WTC11 (cell line): ENCODE data around the gene RASGRF2. TPM values are rescaled to one million over a fixed set of nuclear protein-coding genes. Genes with fewer than 3 reads are reported as not detected.
"Not testable (repeated sequence)": the region's sequence is repeated elsewhere in the genome, so short reads cannot be mapped to it uniquely, and the experiment has no call there.

ENCODE experiments used
- ATAC-seq: fragments of 200-7000 bp; cut with Tn5 transposase; 2 replicates; pipeline ENCODE4 v1.10.0; 2021; ENCODE audit warnings: mild to moderate bottlenecking, moderate library complexity
- CTCF ChIA-PET: fragments of 300-600 bp; sonication (Branson Sonifier 250); formaldehyde crosslinking; loops from one replicate; lab custom pipeline; 2021; ENCODE audit warnings: antibody characterized with exemption; lab: Charles Lee
- POLR2A ChIA-PET: fragments of 350-600 bp; sonication (Branson Sonifier 250); formaldehyde crosslinking; loops from one replicate; lab custom pipeline; 2021; ENCODE audit warnings: antibody characterized with exemption; lab: Charles Lee
- DNase-seq: peaks from one replicate; pipeline ENCODE4 v3.0.0; 2021; ENCODE audit warnings: low spot score
- H3K27ac Mint-ChIP-seq: 2 replicates; pipeline ENCODE4 v1.8.0; 2021; ENCODE audit warnings: mixed read lengths
- H3K27me3 Mint-ChIP-seq: 2 replicates; pipeline ENCODE4 v1.8.0; 2021; ENCODE audit warnings: low read depth, mild to moderate bottlenecking, moderate library complexity, mixed read lengths
- H3K36me3 Mint-ChIP-seq: 2 replicates; pipeline ENCODE4 v1.8.0; 2021; ENCODE audit warnings: mixed read lengths
- H3K4me1 Mint-ChIP-seq: 2 replicates; pipeline ENCODE4 v1.8.0; 2022; ENCODE audit warnings: mixed read lengths
- H3K4me3 Mint-ChIP-seq: 2 replicates; pipeline ENCODE4 v1.8.0; 2021; ENCODE audit warnings: mild to moderate bottlenecking, moderate library complexity, mixed read lengths
- H3K9me3 Mint-ChIP-seq: 2 replicates; pipeline ENCODE4 v1.8.0; 2021; ENCODE audit warnings: mixed read lengths
- ATF1 ChIP-seq: sonication (generic); formaldehyde crosslinking; IDR thresholded peaks from 2 replicates; pipeline ENCODE4 v1.8.1; 2023; ENCODE audit warnings: mild to moderate bottlenecking, moderate library complexity, missing genetic modification reagents
- CTCF ChIP-seq: fragments of 200-600 bp; IDR thresholded peaks from 2 replicates; pipeline ENCODE4 v1.8.0; 2022; ENCODE audit warnings: antibody characterized with exemption
- ERG ChIP-seq: fragments of 250-450 bp; sonication (Bioruptor Pico); IDR thresholded peaks from 2 replicates; pipeline ENCODE4 v1.8.0; 2021; ENCODE audit warnings: mild to moderate bottlenecking
- NFYB ChIP-seq: sonication (generic); formaldehyde crosslinking; conservative IDR thresholded peaks from 2 replicates; pipeline ENCODE4 v1.8.0; 2022; ENCODE audit warnings: low read depth, missing genetic modification reagents
- NR1H2 ChIP-seq: sonication (generic); formaldehyde crosslinking; IDR thresholded peaks from 2 replicates; pipeline ENCODE4 v1.9.0; 2021; ENCODE audit warnings: mild to moderate bottlenecking, moderate library complexity, missing genetic modification reagents
- OVOL2 ChIP-seq: fragments of 250-450 bp; sonication (Bioruptor Pico); IDR thresholded peaks from 2 replicates; pipeline ENCODE4 v1.9.0; 2021; ENCODE audit warnings: mild to moderate bottlenecking, borderline replicate concordance
- STAT6 ChIP-seq: sonication (generic); formaldehyde crosslinking; conservative IDR thresholded peaks from 2 replicates; pipeline ENCODE4 v1.8.1; 2023; ENCODE audit warnings: mild to moderate bottlenecking, low read depth, missing genetic modification reagents, moderate library complexity
- ZNF317 ChIP-seq: sonication (generic); formaldehyde crosslinking; IDR thresholded peaks from 2 replicates; pipeline ENCODE4 v1.8.1; 2023; ENCODE audit warnings: low read depth, mild to moderate bottlenecking, moderate library complexity, missing genetic modification reagents, borderline replicate concordance
- ZNF423 ChIP-seq: fragments of 250-450 bp; sonication (Bioruptor Pico); IDR thresholded peaks from 2 replicates; pipeline ENCODE4 v2.1.2; 2022; ENCODE audit warnings: mild to moderate bottlenecking, moderate library complexity
- total RNA-seq: library from RNA; stranded (reverse); gene quantifications from 3 replicates; pipeline ENCODE4 v1.2.3, GENCODE V29; 2021

RASGRF2 gene
- total RNA-seq, 1 experiment from 2014 or later, result 17.6 TPM

GRCh38 chr5:81117566-81117965 is 157.4 kb downstream of the RASGRF2 start:
- ChIA-PET POLR2A (no interaction called here), CTCF (interaction anchor here (3.0 kb wide), 1 partner anchor 10 kb away, joined by 11 read pairs; no protein-coding TSS in a partner anchor)
- no peak overlapping the region for H3K27ac Mint-ChIP-seq
- DNase-seq, result no peak
- no peak for ATAC-seq
- H3K4me3 Mint-ChIP-seq, result no peak overlapping the region
- peaks cover 5% of the 10 kb centered on the region for H3K36me3 Mint-ChIP-seq
- no peaks in the 10 kb centered on the region for H3K9me3 Mint-ChIP-seq
- no peaks in the 10 kb centered on the region for H3K27me3 Mint-ChIP-seq
- peaks cover 7% of the 10 kb centered on the region; the same call in 1 of the 2 replicates for H3K4me1 Mint-ChIP-seq
- TF ChIP-seq STAT6 (no peak), CTCF (no peak)

- no peak overlapping the region for H3K27ac Mint-ChIP-seq
- no peak overlapping the region for H3K4me3 Mint-ChIP-seq
- no peak for DNase-seq
- ChIA-PET POLR2A (no interaction called here), CTCF (interaction anchor here (1.2 kb wide), 1 partner anchor 74 kb away, joined by 3 read pairs; no protein-coding TSS in a partner anchor)
- TF ChIP-seq ZNF317, result no peak
- TF ChIP-seq NFYB (CRISPR knock-in tag), result no peak
- H3K4me1 Mint-ChIP-seq, result no peaks in the 10 kb centered on the region
- no peaks in the 10 kb centered on the region for H3K27me3 Mint-ChIP-seq
- no peaks in the 10 kb centered on the region for H3K9me3 Mint-ChIP-seq
- no peaks in the 10 kb centered on the region; the same call in 1 of the 2 replicates for H3K36me3 Mint-ChIP-seq
- ATAC-seq, result no peak
Measured at GRCh38 chr5:81121273-81121672, 161.1 kb downstream of the RASGRF2 start.

- CTCF ChIA-PET, result interaction anchor here (2.5 kb wide), 1 partner anchor 14 kb away, joined by 11 read pairs; no protein-coding TSS in a partner anchor
- Mint-ChIP-seq H3K27me3 (no peaks in the 10 kb centered on the region), H3K36me3 (no peaks in the 10 kb centered on the region; the same call in 1 of the 2 replicates)
- TF ChIP-seq OVOL2 (no peak), ZNF423 (CRISPR knock-in tag) (no peak), NR1H2 (no peak), ATF1 (CRISPR knock-in tag) (no peak), ERG (no peak)
- TF ChIP-seq, all 79 proteins: peak for 0
- Mint-ChIP-seq H3K4me1 (no peaks in the 10 kb centered on the region), H3K4me3 (no peak overlapping the region), H3K27ac (no peak overlapping the region), H3K9me3 (no peaks in the 10 kb centered on the region)
- DNase-seq (no peak), ATAC-seq (no peak)
- POLR2A ChIA-PET, result no interaction called here
Measured at GRCh38 chr5:81121836-81122630, 161.9 kb downstream of the RASGRF2 start.

GRCh38 chr5:81124689-81125088 is 164.5 kb downstream of the RASGRF2 start:
- H3K4me1 Mint-ChIP-seq, CTCF ChIA-PET, POLR2A ChIA-PET, ATAC-seq, H3K27ac Mint-ChIP-seq, H3K27me3 Mint-ChIP-seq, DNase-seq, H3K36me3 Mint-ChIP-seq, H3K9me3 Mint-ChIP-seq, H3K4me3 Mint-ChIP-seq: not testable (repeated sequence)
